Inferior parietal cortex (tissue), 1 donor: Measurements from ENCODE around the gene LRRC30.
A peak's percentile ranks its signal among the peaks of the same experiment; 100 is the strongest.
"Not testable (repeated sequence)": the region's sequence is repeated elsewhere in the genome, so short reads cannot be mapped to it uniquely, and the experiment has no call there.

Experiments used
- DNase-seq: peaks from one replicate; pipeline ENCODE4 v3.0.0-alpha.2; 2016; ENCODE audit errors: extremely low spot score

The LRRC30 gene

DNA sequence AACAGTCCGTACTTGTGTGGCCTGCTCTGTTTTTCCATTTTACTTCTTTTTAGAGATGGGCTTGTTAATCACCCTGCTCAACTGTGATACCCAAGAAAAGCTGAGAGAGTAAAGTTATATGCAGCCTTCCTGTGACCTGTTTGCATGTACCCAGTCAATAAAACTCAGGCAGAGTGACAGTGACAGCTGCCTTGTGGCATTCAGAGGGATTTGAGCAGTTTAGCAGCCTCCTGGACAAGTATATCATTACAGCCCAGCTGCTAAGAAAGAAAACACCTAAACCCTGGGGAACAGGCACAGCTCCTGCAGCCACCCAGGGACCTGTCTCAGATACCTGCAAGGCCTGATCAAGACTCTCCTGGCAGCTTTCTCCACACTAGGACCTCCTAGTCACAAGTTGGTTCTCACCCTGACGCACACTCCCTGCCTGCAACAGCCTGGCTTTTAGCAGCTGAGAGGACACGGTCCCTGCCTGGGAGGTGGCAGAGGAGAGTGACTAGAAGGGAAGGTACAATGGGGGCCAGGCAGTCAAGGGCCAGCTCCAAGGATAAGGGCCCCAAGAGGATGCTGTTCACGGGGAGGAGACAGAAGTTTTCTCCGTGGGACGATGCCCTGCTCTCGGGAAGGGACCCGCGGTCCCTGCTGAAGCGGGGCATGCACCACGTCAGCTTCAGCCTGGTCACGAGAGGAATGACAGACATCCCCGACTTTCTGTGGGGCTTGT, at the start of gene LRRC30:
Gene LRRC30 (plus strand): TSS at position 464 of the 724 bp plus-strand sequence. CDS start 50 bp downstream, at position 514.
- DNase-seq = no peak

DNA sequence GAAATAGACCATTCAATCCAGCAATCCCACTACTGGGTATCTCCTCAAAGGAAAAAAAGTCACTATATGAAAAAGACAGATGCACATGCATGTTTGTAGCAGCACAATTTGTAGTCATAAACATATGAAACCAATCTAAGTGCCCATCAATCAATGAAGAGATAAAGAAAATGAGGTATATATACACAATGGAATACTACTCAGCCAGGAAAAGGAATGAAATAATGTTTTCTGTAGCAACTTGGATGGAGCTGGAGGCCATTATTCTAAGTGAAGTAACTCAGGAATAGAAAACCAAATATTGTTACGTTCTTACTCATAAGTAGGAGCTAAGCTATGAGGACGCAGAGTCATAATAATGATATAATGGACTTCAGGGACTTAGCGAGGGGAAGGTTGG, 45.2 kb upstream of the LRRC30 start:
- no peak for DNase-seq

GRCh38 chr18:7190547-7191156, 40.2 kb upstream of the LRRC30 start:
- no peak for DNase-seq

DNA sequence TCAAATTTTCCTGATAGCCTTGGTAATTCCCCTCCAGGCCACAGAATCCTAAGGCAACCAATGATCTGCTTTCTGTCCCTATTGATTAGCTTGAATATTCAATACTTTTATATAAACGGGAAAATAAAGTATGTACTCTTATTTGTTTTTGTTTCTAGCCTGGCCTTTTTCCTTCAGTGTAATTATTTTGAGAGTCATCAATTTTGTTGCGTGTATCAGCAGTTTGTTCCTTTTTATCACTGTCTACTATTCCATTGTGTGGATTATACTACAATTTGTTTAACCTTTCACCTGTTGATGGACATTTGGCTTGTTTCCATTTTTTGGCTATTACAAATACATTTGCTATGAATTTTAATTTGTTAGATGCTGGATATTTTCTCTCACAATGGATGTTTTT, 39.2 kb upstream of the LRRC30 start:
- DNase-seq = no peak

GRCh38 chr18:7195266-7195665, 35.6 kb upstream of the LRRC30 start:
- DNase-seq = no peak

DNA sequence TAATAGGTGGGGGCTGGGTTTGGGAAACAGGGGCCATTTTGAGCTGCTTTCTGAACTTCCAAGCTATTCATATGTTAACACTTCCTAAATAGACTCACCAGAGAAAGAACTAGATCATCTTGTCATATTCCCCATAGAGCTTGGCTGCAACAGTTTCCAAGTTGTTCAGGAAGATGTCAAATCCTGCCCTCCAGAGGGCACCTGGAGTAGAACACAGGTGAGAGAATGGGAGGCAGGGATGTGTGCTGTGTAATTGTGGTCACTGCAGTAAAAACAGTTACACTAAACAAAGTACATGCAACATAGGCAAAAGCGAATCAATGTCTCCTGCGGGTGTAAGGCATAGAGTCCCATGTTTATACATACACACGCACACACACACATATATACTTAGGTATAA, 34.5 kb upstream of the LRRC30 start:
- no peak for DNase-seq

DNA sequence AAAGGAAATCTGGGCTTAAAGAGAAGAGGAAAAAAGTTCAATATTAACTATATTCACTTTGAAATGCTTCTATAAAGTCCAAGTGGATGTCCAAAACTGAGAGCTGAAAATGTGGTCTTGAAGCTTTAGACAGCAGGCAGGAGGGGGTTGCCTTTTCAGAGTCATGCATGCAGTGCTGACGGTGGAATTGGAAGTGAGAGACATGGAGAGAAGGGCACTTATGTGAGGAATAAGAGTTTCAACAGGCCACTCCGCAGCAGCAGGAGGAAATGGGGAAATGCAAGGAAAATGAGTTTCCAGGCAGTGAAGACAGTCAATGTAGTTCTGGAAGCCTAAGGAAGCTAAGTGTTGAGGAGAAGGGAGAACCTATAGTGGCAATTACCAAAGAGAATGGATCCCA, 33.0 kb upstream of the LRRC30 start:
- no peak for DNase-seq

DNA sequence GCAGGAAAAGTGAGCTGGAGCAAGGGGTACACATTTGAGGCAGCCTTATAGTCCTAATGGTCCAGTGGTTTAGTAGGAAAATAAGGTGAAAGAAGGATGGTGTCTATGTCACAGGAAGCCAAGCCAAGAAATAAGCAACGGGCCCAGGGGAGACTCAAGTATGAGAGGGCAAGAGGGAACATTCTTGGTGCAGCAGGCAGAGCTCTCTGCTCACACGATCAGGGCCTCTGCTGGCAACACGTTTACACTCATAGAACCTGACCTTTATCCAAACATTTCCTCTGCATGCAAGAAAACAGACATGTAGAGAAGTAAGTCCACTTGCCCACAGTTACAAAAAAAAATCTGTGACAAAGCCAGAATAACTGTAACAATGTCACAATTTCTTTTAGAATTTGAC, 32.6 kb upstream of the LRRC30 start:
- DNase-seq = no peak

- DNase-seq = no peak
Observed at GRCh38 chr18:7201096-7201495, 29.8 kb upstream of the LRRC30 start.

DNA sequence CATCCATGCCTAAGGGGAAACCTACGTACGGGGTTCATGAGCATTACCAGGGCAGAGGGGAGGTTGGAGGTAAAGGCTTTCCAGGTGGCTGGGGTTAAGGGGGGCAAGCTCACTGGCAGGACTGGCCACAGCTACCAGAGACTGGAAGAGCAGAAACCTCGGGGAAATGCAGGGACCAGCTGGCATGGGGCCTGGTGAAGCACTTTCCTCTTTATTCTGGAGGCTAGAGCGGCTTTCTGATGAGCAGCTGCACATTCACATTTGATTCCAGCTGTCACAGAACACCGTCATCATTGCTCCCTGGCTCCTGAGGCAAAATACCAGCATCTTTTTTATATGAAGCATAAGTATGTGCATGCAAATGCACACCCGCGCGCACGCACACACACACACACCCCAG, 28.7 kb upstream of the LRRC30 start:
- DNase-seq = no peak

GRCh38 chr18:7203601-7204000, 27.3 kb upstream of the LRRC30 start:
- DNase-seq = not testable (repeated sequence)

- peak; percentile 59 for DNase-seq
Observed at GRCh38 chr18:7205346-7205745, 25.5 kb upstream of the LRRC30 start.

DNA sequence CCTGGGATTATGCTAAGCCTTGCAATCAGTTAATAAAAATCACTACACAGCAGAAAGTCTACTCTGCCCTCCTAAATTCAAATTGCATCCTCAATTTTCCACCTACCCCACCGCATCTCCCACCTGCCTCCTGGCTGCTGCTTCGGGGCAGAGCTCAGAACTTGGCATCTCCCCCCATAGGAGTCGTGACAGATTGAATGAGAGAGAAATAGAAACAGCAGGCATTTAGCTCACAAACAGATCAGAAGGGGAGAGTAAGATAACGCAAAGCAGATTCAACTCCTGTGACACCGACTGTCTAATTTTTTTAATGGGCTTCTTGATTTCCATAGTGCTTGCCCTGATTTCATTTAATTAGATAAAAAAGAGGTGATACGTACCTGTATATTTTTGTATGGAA, 24.7 kb upstream of the LRRC30 start:
- no peak for DNase-seq

DNA sequence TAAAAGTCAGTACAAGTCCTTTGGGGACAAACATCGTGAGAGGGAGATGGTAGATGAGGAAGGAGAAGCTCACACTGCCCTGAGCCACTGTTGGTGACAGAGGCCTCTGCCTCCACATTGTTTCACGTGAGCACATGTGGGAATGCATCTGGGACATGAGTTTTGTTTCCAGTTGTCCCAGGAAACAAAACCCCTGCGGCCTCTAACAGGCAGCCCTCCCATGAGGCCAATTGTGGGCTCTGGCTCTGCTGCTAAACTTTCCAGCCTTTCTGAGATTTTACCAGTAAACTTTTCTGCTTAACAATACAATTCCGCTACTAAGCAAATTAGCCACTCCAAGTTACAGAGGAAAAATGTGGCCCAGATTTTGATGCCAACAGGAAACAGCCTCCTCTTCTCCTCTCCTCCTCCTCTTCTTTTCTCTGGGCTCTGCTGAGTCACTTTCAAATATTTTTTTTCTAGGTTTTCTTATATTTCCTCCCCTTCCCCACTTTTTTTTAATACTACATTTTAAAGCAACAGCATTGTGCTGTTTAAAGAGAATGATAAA, 23.4 kb upstream of the LRRC30 start:
- DNase-seq = peak; percentile 34

GRCh38 chr18:7221424-7222155, 9.3 kb upstream of the LRRC30 start:
- DNase-seq = no peak

DNA sequence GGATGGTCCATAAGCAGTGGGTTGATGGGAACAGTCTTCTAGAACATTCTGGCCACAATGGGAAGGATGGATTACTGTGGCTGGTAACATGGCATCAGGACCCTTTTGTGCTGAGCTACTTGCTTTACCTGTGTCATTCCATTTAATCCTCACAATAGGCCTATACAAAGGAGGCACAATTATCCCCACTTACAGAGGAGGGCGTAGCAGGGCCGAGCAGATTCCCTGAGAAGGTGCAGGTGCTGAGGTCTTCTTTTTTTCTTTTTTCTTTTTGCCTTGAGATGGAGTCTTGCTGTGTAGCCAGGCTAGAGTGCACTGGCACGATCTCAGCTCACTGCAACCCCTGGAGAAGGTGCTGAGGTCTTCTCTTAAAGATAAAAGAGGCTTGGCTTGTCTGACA, 6.7 kb upstream of the LRRC30 start:
- no peak for DNase-seq

GRCh38 chr18:7232218-7232617, 1.3 kb downstream of the LRRC30 start:
- no peak for DNase-seq

- no peak for DNase-seq
Observed at GRCh38 chr18:7233134-7233810, 2.4 kb downstream of the LRRC30 start.

GRCh38 chr18:7234091-7234490, 3.2 kb downstream of the LRRC30 start:
- DNase-seq = no peak

GRCh38 chr18:7234956-7235355, 4.1 kb downstream of the LRRC30 start:
- DNase-seq = no peak

DNA sequence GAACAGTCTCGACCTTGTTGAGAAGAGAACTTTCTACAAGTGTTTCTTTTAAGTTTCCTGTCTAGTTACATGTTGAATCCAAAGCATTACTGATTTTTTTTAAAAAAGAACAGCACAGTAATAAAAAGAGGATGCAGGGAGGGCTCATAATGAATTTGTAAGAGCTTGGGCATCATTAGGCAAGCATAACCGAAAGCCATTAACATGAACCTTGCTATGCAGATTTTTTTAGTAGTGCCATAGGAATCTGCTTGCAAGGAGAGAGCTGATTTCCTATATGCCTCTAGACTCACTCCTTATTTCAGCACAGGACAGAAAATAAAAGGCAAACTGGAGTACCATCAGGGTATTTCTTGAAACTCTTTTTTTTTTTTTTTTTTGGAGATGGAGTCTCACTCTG, 5.2 kb downstream of the LRRC30 start:
- DNase-seq = no peak

DNA sequence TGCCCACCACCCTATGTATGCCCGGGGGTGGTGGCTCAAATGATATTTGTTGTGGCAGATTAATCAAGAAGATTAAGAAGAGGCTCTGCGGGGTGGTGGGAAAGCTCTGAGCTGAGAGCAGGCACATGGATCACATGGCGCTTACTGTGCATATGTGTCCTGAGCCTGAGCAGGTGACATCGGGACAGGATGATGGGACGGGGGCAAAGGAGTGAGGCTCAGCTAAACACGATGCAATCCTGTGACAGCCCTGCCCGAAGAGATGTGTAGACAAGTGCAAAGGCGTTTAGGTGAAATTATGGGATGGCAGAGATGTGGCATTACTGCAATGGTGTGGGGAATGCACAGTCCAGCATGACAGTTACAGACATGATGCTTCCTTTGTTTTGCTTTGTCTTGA, 6.0 kb downstream of the LRRC30 start:
- no peak for DNase-seq
